Stimulated activated CD8-positive, alpha-beta memory T cell treated with anti-CD3 and anti-CD28 coated beads, Interleukin-15, amount 100 ng/mL, for 24 hours (primary cell): ENCODE data around the gene THADA.
"Not testable (repeated sequence)": the region's sequence is repeated elsewhere in the genome, so short reads cannot be mapped to it uniquely, and the experiment has no call there.

ENCODE experiments used
- DNase-seq: peaks from one replicate; pipeline ENCODE4 v3.0.0-alpha.2; 2020; ENCODE audit warnings: low read depth

The THADA gene

DNA sequence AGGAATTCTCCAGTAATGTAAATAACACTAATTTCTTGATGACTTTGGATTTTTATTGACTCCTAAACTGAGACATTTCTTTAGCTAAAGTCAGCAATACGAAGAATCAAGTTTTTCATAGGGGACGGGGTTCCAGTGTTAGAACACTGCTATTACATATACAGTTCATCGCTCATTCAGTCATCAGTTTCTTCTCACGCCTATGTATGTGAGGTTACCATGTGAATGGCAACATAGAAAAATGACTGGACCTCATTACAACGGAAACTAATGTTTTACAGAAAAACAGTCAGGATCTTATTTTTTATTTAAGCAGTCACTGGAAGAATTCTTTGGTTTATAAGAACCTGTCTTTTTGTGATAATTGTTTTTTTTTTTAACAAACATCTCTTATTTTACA lies 56.4 kb downstream of the THADA start:
- no peak for DNase-seq

GRCh38 chr2:43538034-43538670 lies 57.7 kb downstream of the THADA start:
- no peak for DNase-seq

DNA sequence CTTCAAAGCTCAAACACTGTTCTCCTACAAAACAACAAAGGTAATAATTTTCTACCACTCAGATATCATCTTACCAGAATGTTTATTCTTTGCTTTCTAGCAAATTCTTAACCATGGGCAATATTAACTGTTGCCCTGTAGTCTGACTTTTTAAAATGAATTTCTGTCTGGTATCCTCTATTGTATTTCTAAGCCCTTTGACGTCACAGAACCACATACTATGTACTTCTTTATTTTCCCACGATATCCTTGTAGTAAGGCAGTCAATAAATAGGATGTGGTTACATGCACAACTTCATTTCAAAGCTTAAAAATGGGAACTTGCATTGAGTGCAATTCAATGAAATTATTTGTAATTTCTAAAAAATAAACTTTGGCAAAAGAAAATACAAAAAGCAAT lies 58.7 kb downstream of the THADA start:
- no peak for DNase-seq

DNA sequence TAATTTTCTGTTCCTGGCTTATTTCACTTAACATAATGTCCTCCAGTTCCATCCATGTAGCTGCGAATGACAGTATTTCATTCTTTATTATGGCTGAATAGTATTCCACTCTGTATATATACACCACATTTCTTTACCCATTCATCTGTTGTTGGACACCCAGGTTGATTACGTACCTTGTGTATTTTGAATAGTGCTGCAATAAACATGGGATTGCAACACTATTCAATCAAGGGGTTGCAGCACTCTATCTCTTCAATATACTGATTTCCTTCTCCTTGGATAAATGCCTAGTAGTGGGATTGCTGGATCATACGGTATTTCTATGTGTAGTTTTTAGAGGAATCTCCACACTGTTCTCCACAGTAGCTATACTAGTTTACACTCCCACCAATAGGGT lies 61.3 kb downstream of the THADA start:
- DNase-seq, result no peak

GRCh38 chr2:43532572-43532971 lies 63.3 kb downstream of the THADA start:
- DNase-seq, result not testable (repeated sequence)

GRCh38 chr2:43531251-43531650 lies 64.6 kb downstream of the THADA start:
- DNase-seq, result no peak

- no peak for DNase-seq
Observed at GRCh38 chr2:43526994-43527393, 68.8 kb downstream of the THADA start.

- no peak for DNase-seq
Observed at GRCh38 chr2:43525506-43525905, 70.3 kb downstream of the THADA start.

GRCh38 chr2:43524177-43524965 lies 71.5 kb downstream of the THADA start:
- DNase-seq, result no peak

- DNase-seq, result no peak
Observed at GRCh38 chr2:43522177-43522576, 73.7 kb downstream of the THADA start.

DNA sequence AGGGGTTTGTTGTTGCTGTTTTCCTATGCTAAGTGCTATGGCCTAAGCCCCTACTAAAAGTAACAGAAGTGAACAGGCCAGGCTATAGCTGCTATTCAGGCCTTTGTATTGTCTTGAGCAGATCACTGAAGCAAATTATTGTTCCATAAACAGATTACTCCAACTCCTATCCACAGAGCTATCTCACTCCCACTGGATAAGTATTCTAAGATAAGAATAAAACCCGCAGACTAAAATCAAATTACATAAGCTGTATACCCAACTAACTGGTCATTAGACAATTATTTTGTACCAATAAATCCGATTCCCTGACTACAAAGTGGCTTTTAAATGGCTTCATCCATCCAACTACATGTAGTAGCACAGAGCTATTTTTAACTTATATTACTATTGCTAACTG lies 74.3 kb downstream of the THADA start:
- DNase-seq, result no peak

GRCh38 chr2:43520919-43521318 lies 74.9 kb downstream of the THADA start:
- no peak for DNase-seq

- no peak for DNase-seq
Observed at GRCh38 chr2:43519643-43520221, 76.1 kb downstream of the THADA start.

GRCh38 chr2:43518718-43519117 lies 77.1 kb downstream of the THADA start:
- no peak for DNase-seq

- no peak for DNase-seq
Observed at GRCh38 chr2:43518181-43518580, 77.7 kb downstream of the THADA start.

- DNase-seq, result no peak
Observed at GRCh38 chr2:43515807-43516497, 79.9 kb downstream of the THADA start.

- no peak for DNase-seq
Observed at GRCh38 chr2:43515248-43515647, 80.6 kb downstream of the THADA start.

GRCh38 chr2:43513796-43514195 lies 82.0 kb downstream of the THADA start:
- DNase-seq, result no peak

DNA sequence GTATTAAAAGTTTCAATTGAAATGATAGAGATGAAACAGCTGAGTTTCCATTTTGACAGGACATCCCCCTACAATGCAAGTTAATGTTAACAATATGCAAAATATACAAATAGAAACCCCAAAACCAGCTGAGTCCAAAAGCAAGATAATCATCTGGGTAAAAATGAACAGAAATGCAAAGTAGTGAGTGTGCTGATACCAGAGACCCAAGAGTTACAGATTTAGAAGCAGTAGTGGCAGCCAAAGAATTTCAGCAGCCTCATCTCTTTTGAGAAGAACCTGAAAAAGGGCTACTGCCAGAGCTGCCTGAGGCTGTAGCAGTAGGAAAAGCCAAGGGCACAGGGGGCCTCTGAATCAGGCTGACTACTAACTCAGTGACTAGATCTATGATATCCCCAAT lies 82.6 kb downstream of the THADA start:
- no peak for DNase-seq

- DNase-seq, result no peak
Observed at GRCh38 chr2:43511199-43511598, 84.6 kb downstream of the THADA start.

GRCh38 chr2:43509886-43510285 lies 86.0 kb downstream of the THADA start:
- DNase-seq, result no peak

- no peak for DNase-seq
Observed at GRCh38 chr2:43508209-43508608, 87.6 kb downstream of the THADA start.

DNA sequence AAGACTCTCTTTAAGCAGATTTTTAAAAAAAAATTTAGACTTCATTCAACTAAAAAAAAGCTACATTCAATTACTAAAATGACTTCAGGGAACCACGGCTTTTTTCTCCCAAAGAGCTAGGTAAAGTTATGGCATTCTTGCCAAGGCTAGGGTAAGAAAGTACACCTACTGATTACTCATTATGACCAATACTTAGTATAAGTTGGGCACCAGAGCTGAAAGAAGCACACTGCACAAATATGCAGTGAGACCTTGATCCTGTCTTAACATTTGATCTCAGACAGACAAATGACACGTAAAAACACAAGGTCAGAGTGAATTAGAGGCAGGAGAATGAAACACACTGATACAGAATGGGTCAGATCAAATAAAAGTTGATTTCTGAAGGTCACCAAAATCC lies 88.7 kb downstream of the THADA start:
- no peak for DNase-seq
